ENCODE data around the gene DDA1. TPM values are rescaled to one million over a fixed set of nuclear protein-coding genes. Genes with fewer than 3 reads are reported as not detected.
"Not testable (repeated sequence)": the region's sequence is repeated elsewhere in the genome, so short reads cannot be mapped to it uniquely, and the experiment has no call there.

Gene DDA1
- total RNA-seq, 1 experiment from 2014 or later: 87.9 TPM

GRCh38 chr19:17357724-17358123, 48.4 kb downstream of the DDA1 start:
- no peaks in the 10 kb centered on the region for H3K36me3 ChIP-seq (ENCODE audit: low read depth, low read length)
- POLR2A ChIA-PET (ENCODE audit: unreplicated experiment): no interaction called here
- H3K4me3 ChIP-seq (ENCODE audit: low read length): no peak overlapping the region
- BruUV-seq (replicated peaks): no TSS peak
- H2AFZ ChIP-seq (ENCODE audit: low read length): no peak overlapping the region
- TF ChIP-seq EZH2phosphoT487 (IDR thresholded peaks at IDR 0.05; ENCODE audit: borderline replicate concordance, low read length): no peak
- no peak for TF ChIP-seq EZH2 (IDR thresholded peaks at IDR 0.05; ENCODE audit: low read length, unreplicated experiment)
- no peak for TF ChIP-seq CTCF (conservative IDR thresholded peaks at IDR 0.05; ENCODE audit: low read depth, low read length)
- ATAC-seq: no peak
- no peak overlapping the region for H3K27ac ChIP-seq (ENCODE audit: low read length)
- no peaks in the 10 kb centered on the region for H3K27me3 ChIP-seq (ENCODE audit: low read length)
- no peaks in the 10 kb centered on the region for H3F3A ChIP-seq (ENCODE audit: low read length, unreplicated experiment)
- DNase-seq: no peak
- H4K20me1 ChIP-seq (ENCODE audit: low read length): no peaks in the 10 kb centered on the region
- no peaks in the 10 kb centered on the region for H3K9me3 ChIP-seq (ENCODE audit: low read length)
- H3K4me2 ChIP-seq (ENCODE audit: low read length): no peak overlapping the region
- H3K79me2 ChIP-seq (ENCODE audit: low read length): no peaks in the 10 kb centered on the region
- H3K9me2 ChIP-seq (replicated peaks; ENCODE audit: low read length): no peaks in the 10 kb centered on the region
- no peaks in the 10 kb centered on the region for H3K4me1 ChIP-seq (ENCODE audit: insufficient read depth, low read length)
- H3K9ac ChIP-seq (ENCODE audit: low read length): no peak overlapping the region
- CTCF ChIA-PET: interaction anchor here (0.7 kb wide), 1 partner anchor 27 kb away, joined by 11 read pairs; no protein-coding TSS in a partner anchor
- intact Hi-C loops (cut with micrococcal nuclease): no loop called here

- no peak overlapping the region for H2AFZ ChIP-seq (ENCODE audit: low read length)
- no peak overlapping the region for H3K4me2 ChIP-seq (ENCODE audit: low read length)
- H3K4me3 ChIP-seq (ENCODE audit: low read length): no peak overlapping the region
- H3K27ac ChIP-seq (ENCODE audit: low read length): no peak overlapping the region
- no peaks in the 10 kb centered on the region for H3K9me2 ChIP-seq (replicated peaks; ENCODE audit: low read length)
- ChIA-PET POLR2A (ENCODE audit: unreplicated experiment) (no interaction called here), CTCF (interaction anchor here (0.7 kb wide), 1 partner anchor 28 kb away, joined by 11 read pairs; no protein-coding TSS in a partner anchor)
- H3K36me3 ChIP-seq (ENCODE audit: low read depth, low read length): no peaks in the 10 kb centered on the region
- H3F3A ChIP-seq (ENCODE audit: low read length, unreplicated experiment): no peaks in the 10 kb centered on the region
- intact Hi-C loops (cut with micrococcal nuclease): no loop called here
- DNase-seq: no peak
- H3K9ac ChIP-seq (ENCODE audit: low read length): no peak overlapping the region
- no peaks in the 10 kb centered on the region for H3K4me1 ChIP-seq (ENCODE audit: insufficient read depth, low read length)
- BruUV-seq (replicated peaks): no TSS peak
- H3K79me2 ChIP-seq (ENCODE audit: low read length): no peaks in the 10 kb centered on the region
- no peaks in the 10 kb centered on the region for H4K20me1 ChIP-seq (ENCODE audit: low read length)
- ATAC-seq: no peak
- no peaks in the 10 kb centered on the region for H3K27me3 ChIP-seq (ENCODE audit: low read length)
- TF ChIP-seq CTCF (conservative IDR thresholded peaks at IDR 0.05; ENCODE audit: low read depth, low read length) (no peak), EZH2phosphoT487 (IDR thresholded peaks at IDR 0.05; ENCODE audit: borderline replicate concordance, low read length) (no peak)
- H3K9me3 ChIP-seq (ENCODE audit: low read length): no peaks in the 10 kb centered on the region
Observed at GRCh38 chr19:17358395-17358794, 49.0 kb downstream of the DDA1 start.

- POLR2A ChIA-PET (ENCODE audit: unreplicated experiment): no interaction called here
- Histone ChIP-seq H3K4me2 (ENCODE audit: low read length) (no peak overlapping the region), H3K27ac (ENCODE audit: low read length) (no peak overlapping the region), H3F3A (ENCODE audit: low read length, unreplicated experiment) (no peaks in the 10 kb centered on the region), H4K20me1 (ENCODE audit: low read length) (no peaks in the 10 kb centered on the region), H3K27me3 (ENCODE audit: low read length) (no peaks in the 10 kb centered on the region), H3K9me3 (ENCODE audit: low read length) (no peaks in the 10 kb centered on the region), H3K36me3 (ENCODE audit: low read depth, low read length) (no peaks in the 10 kb centered on the region), H3K9me2 (replicated peaks; ENCODE audit: low read length) (no peaks in the 10 kb centered on the region), H3K4me3 (ENCODE audit: low read length) (no peak overlapping the region), H3K9ac (ENCODE audit: low read length) (no peak overlapping the region), H3K4me1 (ENCODE audit: insufficient read depth, low read length) (no peaks in the 10 kb centered on the region), H2AFZ (ENCODE audit: low read length) (no peak overlapping the region), H3K79me2 (ENCODE audit: low read length) (no peaks in the 10 kb centered on the region)
- intact Hi-C loops (cut with micrococcal nuclease): no loop called here
- no peak for TF ChIP-seq EZH2 (IDR thresholded peaks at IDR 0.05; ENCODE audit: low read length, unreplicated experiment)
- no peak for TF ChIP-seq EZH2phosphoT487 (IDR thresholded peaks at IDR 0.05; ENCODE audit: borderline replicate concordance, low read length)
- TF ChIP-seq CTCF (conservative IDR thresholded peaks at IDR 0.05; ENCODE audit: low read depth, low read length): no peak
- DNase-seq: no peak
- BruUV-seq (replicated peaks): no TSS peak
- CTCF ChIA-PET: interaction anchor here (0.5 kb wide), 1 partner anchor 306 kb away, joined by 10 read pairs; no protein-coding TSS in a partner anchor
- ATAC-seq: no peak
Observed at GRCh38 chr19:17359905-17360800, 50.8 kb downstream of the DDA1 start.

- H4K20me1 ChIP-seq (ENCODE audit: low read length); ATAC-seq; H3K79me2 ChIP-seq (ENCODE audit: low read length); H3F3A ChIP-seq (ENCODE audit: low read length, unreplicated experiment); H3K9ac ChIP-seq (ENCODE audit: low read length); BruUV-seq (replicated peaks); H3K36me3 ChIP-seq (ENCODE audit: low read depth, low read length); CTCF ChIA-PET; DNase-seq; H3K9me3 ChIP-seq (ENCODE audit: low read length); H3K27me3 ChIP-seq (ENCODE audit: low read length); H3K4me3 ChIP-seq (ENCODE audit: low read length); POLR2A ChIA-PET (ENCODE audit: unreplicated experiment); H3K4me1 ChIP-seq (ENCODE audit: insufficient read depth, low read length); H2AFZ ChIP-seq (ENCODE audit: low read length); intact Hi-C loops (cut with micrococcal nuclease); H3K27ac ChIP-seq (ENCODE audit: low read length); H3K4me2 ChIP-seq (ENCODE audit: low read length); H3K9me2 ChIP-seq (replicated peaks; ENCODE audit: low read length): not testable (repeated sequence)
Observed at GRCh38 chr19:17363852-17364605, 54.7 kb downstream of the DDA1 start.
